Uterus (tissue), 4 donors: ENCODE results near the gene PIP5KL1. TPM values are rescaled to one million over a fixed set of nuclear protein-coding genes. Genes with fewer than 3 reads are reported as not detected.

Experiments
- DNase-seq, 2 donors: peaks; one replicate each; pipeline ENCODE4 v3.0.0-alpha.2; 2019 to 2020
- H3K27ac ChIP-seq, 2 donors: fragments of 200-600 bp; sonication (generic); 1 replicate in 1 of 2; 2 replicates in 1 of 2; pipeline ENCODE4 v1.5.1; 2016 to 2018
- H3K27me3 ChIP-seq, 2 donors: fragments of 200-600 bp; sonication (generic); one replicate each; pipeline ENCODE4 v1.5.1; 2018 to 2019; ENCODE audit warnings: control low read depth in 1 of 2
- H3K36me3 ChIP-seq, 2 donors: fragments of 200-600 bp; sonication (generic); one replicate each; pipeline ENCODE4 v1.5.1; 2019; ENCODE audit warnings: control low read depth in 1 of 2
- H3K4me1 ChIP-seq, 2 donors: fragments of 200-600 bp; sonication (generic); one replicate each; pipeline ENCODE4 v1.5.1; 2018 to 2019; ENCODE audit warnings: control low read depth in 1 of 2
- H3K4me3 ChIP-seq, 2 donors: fragments of 200-600 bp; sonication (generic); 1 replicate in 1 of 2; 2 replicates in 1 of 2; pipeline ENCODE4 v1.5.1; 2018 to 2019; ENCODE audit warnings: mild to moderate bottlenecking in 1 of 2
- H3K9me3 ChIP-seq, 2 donors: fragments of 200-600 bp; sonication (generic); one replicate each; pipeline ENCODE4 v1.5.1; 2019; ENCODE audit warnings: control low read depth in 1 of 2
- POLR2A ChIP-seq, 2 donors: fragments of 450-650 bp; IDR thresholded peaks; one replicate each; pipeline ENCODE4 v1.6.1; 2016; ENCODE audit warnings: antibody characterized with exemption in 2 of 2, mild to moderate bottlenecking in 1 of 2, moderate library complexity in 1 of 2
- intact Hi-C: fragments of 100-400 bp; cut with DNase I; formaldehyde crosslinking; loops from one replicate; pipeline ENCODE4 v1.15.1; 2023; ENCODE audit warnings: low total_unique reads
- total RNA-seq, 4 donors: library from RNA; depleted of rRNA in 3 of 4; stranded (reverse); fragments of >200 nt in 3 of 4; gene quantifications; one replicate each; pipeline versions ENCODE4 v1.1.0 to v1.2.4, GENCODE V29; 2014 to 2023
- TF ChIP-seq, protein P1 (sequence below), 4 experiments: fragments of 200-600 bp in 2 of 4; fragments of 450-650 bp in 2 of 4; sonication (generic) in 2 of 4; IDR thresholded peaks; one replicate each; pipeline ENCODE4 v1.5.1; 2016 to 2019; ENCODE audit warnings: antibody characterized with exemption in 4 of 4, mild to moderate bottlenecking in 2 of 4, moderate library complexity in 1 of 4
- donor health status: DM: yes; HTN: yes; CAD: no.

PIP5KL1 gene
- total RNA-seq, 4 donors from 2014 or later, result 2.9 to 11.3 (median 3.2) TPM; not detected in 1

GRCh38 chr9:127925959-127926905 lies 4.3 kb downstream of the PIP5KL1 start:
- no peak overlapping the region for H3K4me3 ChIP-seq
- H3K9me3 ChIP-seq, result no peaks in the 10 kb centered on the region
- TF ChIP-seq, protein P1, sequence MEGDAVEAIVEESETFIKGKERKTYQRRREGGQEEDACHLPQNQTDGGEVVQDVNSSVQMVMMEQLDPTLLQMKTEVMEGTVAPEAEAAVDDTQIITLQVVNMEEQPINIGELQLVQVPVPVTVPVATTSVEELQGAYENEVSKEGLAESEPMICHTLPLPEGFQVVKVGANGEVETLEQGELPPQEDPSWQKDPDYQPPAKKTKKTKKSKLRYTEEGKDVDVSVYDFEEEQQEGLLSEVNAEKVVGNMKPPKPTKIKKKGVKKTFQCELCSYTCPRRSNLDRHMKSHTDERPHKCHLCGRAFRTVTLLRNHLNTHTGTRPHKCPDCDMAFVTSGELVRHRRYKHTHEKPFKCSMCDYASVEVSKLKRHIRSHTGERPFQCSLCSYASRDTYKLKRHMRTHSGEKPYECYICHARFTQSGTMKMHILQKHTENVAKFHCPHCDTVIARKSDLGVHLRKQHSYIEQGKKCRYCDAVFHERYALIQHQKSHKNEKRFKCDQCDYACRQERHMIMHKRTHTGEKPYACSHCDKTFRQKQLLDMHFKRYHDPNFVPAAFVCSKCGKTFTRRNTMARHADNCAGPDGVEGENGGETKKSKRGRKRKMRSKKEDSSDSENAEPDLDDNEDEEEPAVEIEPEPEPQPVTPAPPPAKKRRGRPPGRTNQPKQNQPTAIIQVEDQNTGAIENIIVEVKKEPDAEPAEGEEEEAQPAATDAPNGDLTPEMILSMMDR (IDR thresholded peaks at IDR 0.05), result no peak
- no peak for TF ChIP-seq POLR2A (IDR thresholded peaks at IDR 0.05)
- intact Hi-C loops, result loop anchor here (10.0 kb wide), 1 partner anchor 421 kb away; no protein-coding TSS in a partner anchor
- H3K4me1 ChIP-seq, result peaks cover 0 to 14% of the 10 kb centered on the region in 2 donors
- H3K36me3 ChIP-seq, result no peaks in the 10 kb centered on the region
- H3K27me3 ChIP-seq, result peaks cover 12 to 14% of the 10 kb centered on the region in 2 donors
- DNase-seq, result no peak
- H3K27ac ChIP-seq, result no peak overlapping the region

- no peak for DNase-seq
- Histone ChIP-seq H3K36me3 (no peaks in the 10 kb centered on the region), H3K9me3 (no peaks in the 10 kb centered on the region), H3K27ac (no peak overlapping the region), H3K27me3 (peaks cover 12 to 14% of the 10 kb centered on the region in 2 donors), H3K4me3 (no peak overlapping the region), H3K4me1 (peaks cover 0 to 14% of the 10 kb centered on the region in 2 donors)
- TF ChIP-seq, protein P1 (IDR thresholded peaks at IDR 0.05), result no peak
- TF ChIP-seq POLR2A (IDR thresholded peaks at IDR 0.05), result no peak
- intact Hi-C loops, result loop anchor here (5.0 to 10.0 kb wide), 2 partner anchors 328 to 420 kb away; no protein-coding TSS in a partner anchor
These were observed 5.7 kb downstream of the PIP5KL1 start for GRCh38 chr9:127924736-127925444.

DNA sequence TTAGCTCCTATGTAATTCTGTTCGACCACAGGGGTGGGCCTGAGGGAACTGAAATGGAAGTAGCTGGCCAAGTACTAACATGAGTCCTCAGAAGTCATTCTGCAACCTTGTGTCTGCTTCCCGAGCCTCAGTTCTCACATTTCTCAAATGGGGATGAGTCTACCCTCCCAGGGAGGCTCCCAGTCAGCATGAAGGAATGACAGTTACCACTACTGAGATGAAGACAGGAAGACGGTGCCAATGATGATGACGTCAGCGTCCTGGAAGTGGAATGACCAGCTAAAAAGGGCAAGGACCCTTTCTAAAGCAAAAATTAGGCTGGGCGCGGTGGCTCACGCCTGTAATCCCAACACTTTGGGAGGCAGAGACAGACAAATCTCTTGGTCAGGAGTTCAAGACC lies 6.8 kb downstream of the PIP5KL1 start:
- TF ChIP-seq, protein P1 (IDR thresholded peaks at IDR 0.05), result no peak
- TF ChIP-seq POLR2A (IDR thresholded peaks at IDR 0.05), result no peak
- no peak overlapping the region for H3K4me3 ChIP-seq
- peaks cover 12 to 14% of the 10 kb centered on the region in 2 donors for H3K27me3 ChIP-seq
- peaks cover 0 to 14% of the 10 kb centered on the region in 2 donors for H3K4me1 ChIP-seq
- H3K36me3 ChIP-seq, result no peaks in the 10 kb centered on the region
- H3K9me3 ChIP-seq, result no peaks in the 10 kb centered on the region
- H3K27ac ChIP-seq, result no peak overlapping the region
- intact Hi-C loops, result loop anchor here (5.0 to 10.0 kb wide), 2 partner anchors 326 to 419 kb away; no protein-coding TSS in a partner anchor
- no peak for DNase-seq

- no peak for DNase-seq
- Histone ChIP-seq H3K4me3 (no peak overlapping the region), H3K4me1 (peaks cover 0 to 14% of the 10 kb centered on the region in 2 donors), H3K27me3 (peaks cover 12 to 14% of the 10 kb centered on the region in 2 donors), H3K27ac (no peak overlapping the region), H3K9me3 (no peaks in the 10 kb centered on the region), H3K36me3 (no peaks in the 10 kb centered on the region)
- intact Hi-C loops, result loop anchor here (5.0 to 10.0 kb wide), 2 partner anchors 326 to 418 kb away; no protein-coding TSS in a partner anchor
- TF ChIP-seq, protein P1 (IDR thresholded peaks at IDR 0.05), result no peak
- TF ChIP-seq POLR2A (IDR thresholded peaks at IDR 0.05), result no peak
These were observed 7.5 kb downstream of the PIP5KL1 start for GRCh38 chr9:127923046-127923445.
